Measurements from ENCODE around the gene SEPHS2.
A peak's percentile ranks its signal among the peaks of the same experiment; 100 is the strongest.

Gene SEPHS2

GRCh38 chr16:30445149-30445407, 596 bp downstream of the SEPHS2 start:
- WGBS, result 38% methylated on average over 11 of the region's 11 CpGs
- H3K27ac ChIP-seq (ENCODE audit: low read depth, low read length), result peak overlapping the region; percentile 72; the same call in 1 of the 2 replicates
- H3K4me1 ChIP-seq (ENCODE audit: insufficient read depth, low read length), result peaks cover 4% of the 10 kb centered on the region; the same call in 1 of the 2 replicates
- peaks cover 8% of the 10 kb centered on the region; the same call in 1 of the 2 replicates for H3K36me3 ChIP-seq (ENCODE audit: insufficient read depth, low read length)
- H3K9ac ChIP-seq (ENCODE audit: low read depth, low read length), result peak overlapping the region; percentile 83
- H3K27me3 ChIP-seq (ENCODE audit: insufficient read depth, low read length), result no peaks in the 10 kb centered on the region; the same call in 1 of the 2 replicates
- H3K9me3 ChIP-seq (ENCODE audit: insufficient read depth, low read depth, low read length), result no peaks in the 10 kb centered on the region
- H3K4me3 ChIP-seq (ENCODE audit: low read length), result peak overlapping the region; percentile 82

GRCh38 chr16:30444231-30445148, 1.2 kb downstream of the SEPHS2 start:
- Histone ChIP-seq H3K4me1 (ENCODE audit: insufficient read depth, low read length) (peaks cover 4% of the 10 kb centered on the region; the same call in 1 of the 2 replicates), H3K27me3 (ENCODE audit: insufficient read depth, low read length) (no peaks in the 10 kb centered on the region; the same call in 1 of the 2 replicates), H3K4me3 (ENCODE audit: low read length) (peak overlapping the region; percentile 82), H3K36me3 (ENCODE audit: insufficient read depth, low read length) (peaks cover 8% of the 10 kb centered on the region; the same call in 1 of the 2 replicates), H3K9me3 (ENCODE audit: insufficient read depth, low read depth, low read length) (no peaks in the 10 kb centered on the region), H3K27ac (ENCODE audit: low read depth, low read length) (no peak overlapping the region), H3K9ac (ENCODE audit: low read depth, low read length) (peak overlapping the region; percentile 83)
- WGBS, result 93% methylated on average over 29 of the region's 29 CpGs

- no peaks in the 10 kb centered on the region; the same call in 1 of the 2 replicates for H3K27me3 ChIP-seq (ENCODE audit: insufficient read depth, low read length)
- no peak overlapping the region for H3K27ac ChIP-seq (ENCODE audit: low read depth, low read length)
- 96% methylated on average over 2 of the region's 2 CpGs for WGBS
- peaks cover 4% of the 10 kb centered on the region; the same call in 1 of the 2 replicates for H3K4me1 ChIP-seq (ENCODE audit: insufficient read depth, low read length)
- peaks cover 8% of the 10 kb centered on the region; the same call in 1 of the 2 replicates for H3K36me3 ChIP-seq (ENCODE audit: insufficient read depth, low read length)
- H3K4me3 ChIP-seq (ENCODE audit: low read length), result no peak overlapping the region
- H3K9me3 ChIP-seq (ENCODE audit: insufficient read depth, low read depth, low read length), result no peaks in the 10 kb centered on the region
- H3K9ac ChIP-seq (ENCODE audit: low read depth, low read length), result no peak overlapping the region
Observed at GRCh38 chr16:30443631-30444030, 2.0 kb downstream of the SEPHS2 start.

GRCh38 chr16:30439720-30440348, 5.8 kb downstream of the SEPHS2 start:
- Histone ChIP-seq H3K4me3 (ENCODE audit: low read length) (no peak overlapping the region), H3K9me3 (ENCODE audit: insufficient read depth, low read depth, low read length) (no peaks in the 10 kb centered on the region), H3K27me3 (ENCODE audit: insufficient read depth, low read length) (no peaks in the 10 kb centered on the region; the same call in 1 of the 2 replicates), H3K27ac (ENCODE audit: low read depth, low read length) (no peak overlapping the region), H3K4me1 (ENCODE audit: insufficient read depth, low read length) (peaks cover under 1% of the 10 kb centered on the region; the same call in 1 of the 2 replicates), H3K36me3 (ENCODE audit: insufficient read depth, low read length) (peaks cover 8% of the 10 kb centered on the region; the same call in 1 of the 2 replicates), H3K9ac (ENCODE audit: low read depth, low read length) (no peak overlapping the region)
- WGBS, result 92% methylated on average over 4 of the region's 6 CpGs

GRCh38 chr16:30438835-30439234, 6.8 kb downstream of the SEPHS2 start:
- H3K36me3 ChIP-seq (ENCODE audit: insufficient read depth, low read length), result peaks cover under 1% of the 10 kb centered on the region; the same call in 1 of the 2 replicates
- H3K27ac ChIP-seq (ENCODE audit: low read depth, low read length), result no peak overlapping the region
- no peak overlapping the region for H3K4me3 ChIP-seq (ENCODE audit: low read length)
- no peaks in the 10 kb centered on the region; the same call in 1 of the 2 replicates for H3K27me3 ChIP-seq (ENCODE audit: insufficient read depth, low read length)
- 93% methylated on average over 5 of the region's 5 CpGs for WGBS
- H3K4me1 ChIP-seq (ENCODE audit: insufficient read depth, low read length), result no peaks in the 10 kb centered on the region
- no peaks in the 10 kb centered on the region for H3K9me3 ChIP-seq (ENCODE audit: insufficient read depth, low read depth, low read length)
- H3K9ac ChIP-seq (ENCODE audit: low read depth, low read length), result no peak overlapping the region

- Histone ChIP-seq H3K36me3 (ENCODE audit: insufficient read depth, low read length) (no peaks in the 10 kb centered on the region), H3K4me3 (ENCODE audit: low read length) (no peak overlapping the region), H3K9me3 (ENCODE audit: insufficient read depth, low read depth, low read length) (no peaks in the 10 kb centered on the region), H3K9ac (ENCODE audit: low read depth, low read length) (no peak overlapping the region), H3K27me3 (ENCODE audit: insufficient read depth, low read length) (no peaks in the 10 kb centered on the region; the same call in 1 of the 2 replicates), H3K4me1 (ENCODE audit: insufficient read depth, low read length) (no peaks in the 10 kb centered on the region), H3K27ac (ENCODE audit: low read depth, low read length) (no peak overlapping the region)
- WGBS, result 74% methylated on average over 3 of the region's 3 CpGs
Observed at GRCh38 chr16:30437511-30438046, 8.1 kb downstream of the SEPHS2 start.

GRCh38 chr16:30434852-30435251, 10.8 kb downstream of the SEPHS2 start:
- no peaks in the 10 kb centered on the region for H3K9me3 ChIP-seq (ENCODE audit: insufficient read depth, low read depth, low read length)
- H3K27me3 ChIP-seq (ENCODE audit: insufficient read depth, low read length), result no peaks in the 10 kb centered on the region
- H3K4me3 ChIP-seq (ENCODE audit: low read length), result no peak overlapping the region
- H3K9ac ChIP-seq (ENCODE audit: low read depth, low read length), result no peak overlapping the region
- H3K27ac ChIP-seq (ENCODE audit: low read depth, low read length), result no peak overlapping the region
- no peaks in the 10 kb centered on the region for H3K36me3 ChIP-seq (ENCODE audit: insufficient read depth, low read length)
- H3K4me1 ChIP-seq (ENCODE audit: insufficient read depth, low read length), result no peaks in the 10 kb centered on the region
- WGBS, result 79% methylated on average over 4 of the region's 4 CpGs

GRCh38 chr16:30430428-30430970, 15.2 kb downstream of the SEPHS2 start:
- Histone ChIP-seq H3K4me3 (ENCODE audit: low read length) (peak overlapping the region; percentile 73), H3K36me3 (ENCODE audit: insufficient read depth, low read length) (peaks cover 17% of the 10 kb centered on the region), H3K9me3 (ENCODE audit: insufficient read depth, low read depth, low read length) (no peaks in the 10 kb centered on the region), H3K27me3 (ENCODE audit: insufficient read depth, low read length) (no peaks in the 10 kb centered on the region), H3K4me1 (ENCODE audit: insufficient read depth, low read length) (peaks cover 5% of the 10 kb centered on the region; the same call in 1 of the 2 replicates), H3K27ac (ENCODE audit: low read depth, low read length) (no peak overlapping the region), H3K9ac (ENCODE audit: low read depth, low read length) (peak overlapping the region; percentile 42; the same call in 1 of the 2 replicates)
- WGBS, result 51% methylated on average over 19 of the region's 19 CpGs

GRCh38 chr16:30429678-30430427, 15.8 kb downstream of the SEPHS2 start, which contains the start of gene DCTPP1:
Gene DCTPP1 (minus strand): TSS chr16:30430030. CDS start chr16:30429980, 50 bp downstream.
- Histone ChIP-seq H3K27me3 (ENCODE audit: insufficient read depth, low read length) (no peaks in the 10 kb centered on the region), H3K4me1 (ENCODE audit: insufficient read depth, low read length) (peaks cover 5% of the 10 kb centered on the region; the same call in 1 of the 2 replicates), H3K36me3 (ENCODE audit: insufficient read depth, low read length) (peaks cover 17% of the 10 kb centered on the region), H3K4me3 (ENCODE audit: low read length) (peak within 1 kb of the TSS; percentile 73), H3K9ac (ENCODE audit: low read depth, low read length) (peak within 1 kb of the TSS; percentile 67), H3K9me3 (ENCODE audit: insufficient read depth, low read depth, low read length) (no peaks in the 10 kb centered on the region), H3K27ac (ENCODE audit: low read depth, low read length) (no peak within 1 kb of the TSS)
- under 1% methylated on average over 49 of the region's 49 CpGs for WGBS

- H3K36me3 ChIP-seq (ENCODE audit: insufficient read depth, low read length), result peaks cover 22% of the 10 kb centered on the region
- 2% methylated on average over 11 of the region's 11 CpGs for WGBS
- no peaks in the 10 kb centered on the region for H3K27me3 ChIP-seq (ENCODE audit: insufficient read depth, low read length)
- no peaks in the 10 kb centered on the region for H3K9me3 ChIP-seq (ENCODE audit: insufficient read depth, low read depth, low read length)
- H3K27ac ChIP-seq (ENCODE audit: low read depth, low read length), result no peak overlapping the region
- H3K4me1 ChIP-seq (ENCODE audit: insufficient read depth, low read length), result peaks cover 5% of the 10 kb centered on the region; the same call in 1 of the 2 replicates
- H3K4me3 ChIP-seq (ENCODE audit: low read length), result peak overlapping the region; percentile 73
- H3K9ac ChIP-seq (ENCODE audit: low read depth, low read length), result peak overlapping the region; percentile 67
Observed at GRCh38 chr16:30429418-30429677, 16.3 kb downstream of the SEPHS2 start.
